NCI-H1105 treated with DMSO at 0.1 percent for 48 hours (cell line): Measurements from ENCODE around the gene TRIM73.
"Not testable (repeated sequence)": the region's sequence is repeated elsewhere in the genome, so short reads cannot be mapped to it uniquely, and the experiment has no call there.

Experiments used
- DNase-seq: peaks from one replicate; lab custom pipeline; 2025; lab: John Stamatoyannopoulos, UW

TRIM73 gene

DNA sequence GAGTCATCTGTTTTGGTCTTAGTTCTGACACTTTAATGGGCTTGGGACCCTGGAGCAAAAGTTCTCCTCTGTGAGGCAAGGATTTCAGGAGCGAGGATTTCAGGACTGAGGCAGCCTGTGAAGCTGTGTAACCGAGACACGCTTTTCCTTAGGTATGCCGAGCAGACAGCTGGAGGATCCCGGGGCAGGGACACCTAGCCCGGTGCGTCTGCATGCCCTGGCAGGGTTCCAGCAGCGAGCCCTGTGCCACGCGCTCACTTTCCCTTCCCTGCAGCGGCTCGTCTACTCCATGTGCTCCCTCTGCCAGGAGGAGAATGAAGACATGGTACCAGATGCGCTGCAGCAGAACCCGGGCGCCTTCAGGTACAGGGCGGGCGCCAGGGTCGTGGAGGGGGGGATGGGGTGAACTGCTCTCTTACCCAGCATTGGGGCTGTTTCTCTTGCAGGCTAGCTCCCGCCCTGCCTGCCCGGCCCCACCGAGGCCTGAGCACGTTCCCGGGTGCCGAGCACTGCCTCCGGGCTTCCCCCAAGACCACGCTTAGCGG, 20.5 kb downstream of the TRIM73 start:
- not testable (repeated sequence) for DNase-seq

DNA sequence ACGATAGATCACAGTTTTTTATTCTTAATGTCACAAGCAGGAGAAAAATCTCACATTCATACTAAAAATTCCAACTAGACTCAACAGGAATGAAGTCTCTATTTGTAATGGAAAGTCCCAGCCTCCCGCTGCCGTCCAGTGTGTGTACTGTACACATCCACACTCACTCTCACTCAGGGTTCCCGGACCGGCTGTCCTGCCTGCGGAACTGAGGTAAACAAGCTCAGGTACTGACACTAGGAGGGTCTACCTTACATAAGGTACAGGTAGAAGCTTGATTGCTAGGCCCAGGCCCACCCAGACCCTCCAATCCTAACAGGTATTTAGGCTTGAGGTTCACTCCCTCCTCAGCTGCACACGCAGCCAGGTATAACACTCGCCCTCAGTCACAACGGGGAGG, 21.4 kb downstream of the TRIM73 start:
- DNase-seq: not testable (repeated sequence)

DNA sequence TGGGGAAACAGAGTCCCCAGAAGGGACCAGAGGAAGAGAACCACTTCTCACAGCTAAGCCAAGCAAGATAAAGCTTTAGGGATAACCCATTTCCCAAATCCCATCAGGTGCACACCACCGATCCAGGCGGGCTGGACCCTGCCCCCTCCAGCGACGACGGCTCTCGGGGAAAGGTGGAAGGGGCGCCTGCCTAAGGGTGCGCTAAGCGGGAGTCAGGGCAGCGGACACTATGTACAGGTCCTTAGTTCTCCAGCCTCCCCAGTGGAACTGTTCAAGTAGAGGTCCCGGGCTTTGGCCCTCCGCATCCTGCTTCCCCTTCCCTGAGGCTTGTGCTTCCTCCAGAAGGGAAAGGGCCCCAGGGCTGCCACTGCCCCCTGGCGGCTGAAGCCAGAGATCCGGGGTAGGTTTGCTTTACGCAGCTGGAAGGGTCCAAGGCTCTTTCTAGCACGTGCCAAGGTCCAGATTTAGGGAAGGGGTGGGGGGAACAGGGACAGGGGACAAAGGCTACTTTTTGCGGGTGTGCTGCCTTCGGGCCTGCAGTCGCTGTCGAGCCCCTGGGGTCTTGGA, 22.9 kb downstream of the TRIM73 start:
- not testable (repeated sequence) for DNase-seq

DNA sequence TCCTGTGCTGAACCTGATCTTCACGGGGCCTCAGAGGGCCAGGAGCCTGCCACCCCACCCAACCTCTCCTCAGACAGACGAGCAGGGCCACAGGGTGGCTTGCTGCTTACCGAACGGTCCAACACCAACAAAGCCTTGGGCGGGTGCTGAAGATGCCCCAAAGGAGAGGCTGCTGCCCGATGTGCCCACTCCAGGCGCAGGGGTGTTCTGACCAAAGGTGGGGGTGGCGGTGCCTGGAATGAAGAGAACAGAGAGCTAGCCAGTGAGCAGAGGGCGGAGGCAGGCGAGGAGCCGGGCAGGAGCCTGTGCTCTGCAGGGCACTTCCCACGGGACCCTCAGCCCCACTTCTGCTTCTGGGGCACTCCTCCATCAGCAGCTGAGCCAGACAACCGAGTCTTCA, 23.8 kb downstream of the TRIM73 start:
- DNase-seq: not testable (repeated sequence)

DNA sequence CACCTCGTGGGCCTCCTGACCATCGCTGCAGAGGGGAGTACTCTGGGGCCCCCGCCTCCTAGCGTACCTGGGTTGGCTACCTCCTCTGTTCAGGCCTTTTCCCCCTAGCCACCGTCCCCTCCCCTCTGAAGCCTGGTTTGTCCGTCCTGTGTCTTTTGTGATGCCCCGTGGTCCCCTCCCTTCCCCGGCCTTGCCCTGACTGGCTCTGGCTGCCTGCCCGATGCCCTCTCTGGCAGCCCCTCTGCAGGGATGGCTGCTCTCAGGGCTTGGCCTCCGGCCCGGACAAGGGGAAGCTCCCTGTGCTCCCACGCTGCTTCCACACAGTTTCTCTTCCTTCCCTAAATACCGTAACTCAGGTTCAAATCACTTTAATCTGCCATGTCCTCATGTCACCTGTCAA, 24.3 kb downstream of the TRIM73 start:
- not testable (repeated sequence) for DNase-seq

DNA sequence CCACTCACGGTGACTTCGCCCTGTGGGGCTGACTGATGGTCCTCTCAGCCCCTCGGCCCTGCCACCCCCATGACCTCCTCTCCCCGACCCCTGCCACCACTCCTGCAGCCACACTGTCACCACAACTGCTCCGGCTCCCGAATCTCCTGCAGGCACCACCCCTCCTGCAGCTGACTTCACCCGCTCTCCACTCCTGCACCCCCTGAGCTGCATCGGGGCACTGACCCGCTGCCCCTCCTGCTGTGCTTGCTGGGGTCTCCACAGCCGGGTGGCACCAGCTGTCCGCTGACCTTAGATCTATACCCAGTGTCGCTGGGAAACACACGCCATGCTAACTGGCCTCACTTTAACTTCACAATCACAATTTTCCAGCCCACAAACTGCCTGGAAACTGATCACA, 24.7 kb downstream of the TRIM73 start:
- not testable (repeated sequence) for DNase-seq

DNA sequence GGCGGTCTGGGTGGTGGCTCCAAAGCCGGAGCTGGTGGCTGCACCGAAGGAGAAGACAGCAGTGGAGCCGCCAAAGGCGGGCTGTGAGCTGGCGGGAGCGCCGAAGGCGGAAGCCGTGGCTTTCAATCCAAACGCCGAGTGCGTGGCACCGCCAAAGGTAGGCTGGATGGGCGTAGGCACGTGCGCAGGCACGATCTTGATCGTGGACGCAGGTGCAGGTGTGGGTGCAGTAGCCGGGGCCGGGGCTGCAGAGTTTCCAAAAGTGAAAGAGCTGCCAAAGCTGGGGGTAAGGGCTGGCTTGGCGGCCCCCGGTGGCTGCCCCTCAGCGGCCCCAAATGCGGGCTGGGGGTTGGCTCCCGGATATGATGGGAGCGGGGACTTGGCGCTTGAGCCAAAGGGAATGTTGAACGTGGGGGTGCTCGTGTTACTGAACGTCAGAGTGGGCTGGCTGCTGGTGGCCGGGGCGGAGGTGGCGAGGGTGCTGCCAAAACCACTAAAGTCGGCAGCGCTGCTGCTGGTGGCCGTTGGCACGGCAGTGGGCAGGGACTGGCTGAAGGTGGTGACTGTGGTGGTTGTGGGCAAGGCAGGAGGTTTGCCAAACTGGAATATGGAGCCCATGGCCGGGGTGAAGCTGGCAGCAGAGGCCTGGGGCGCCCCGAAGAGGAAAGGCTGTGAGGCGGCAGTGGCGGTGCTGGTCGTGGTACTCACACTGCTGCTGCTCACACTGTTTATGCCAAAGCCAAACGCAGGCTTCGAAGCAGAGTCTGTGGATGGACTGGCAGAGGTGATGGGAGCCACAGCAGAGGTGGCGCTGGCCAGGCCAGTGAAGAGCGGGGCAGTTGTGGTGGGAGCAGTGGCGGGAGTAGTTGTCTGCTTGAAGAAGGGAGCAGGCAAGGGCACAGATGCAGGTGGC, 26.6 kb downstream of the TRIM73 start:
- DNase-seq: not testable (repeated sequence)

DNA sequence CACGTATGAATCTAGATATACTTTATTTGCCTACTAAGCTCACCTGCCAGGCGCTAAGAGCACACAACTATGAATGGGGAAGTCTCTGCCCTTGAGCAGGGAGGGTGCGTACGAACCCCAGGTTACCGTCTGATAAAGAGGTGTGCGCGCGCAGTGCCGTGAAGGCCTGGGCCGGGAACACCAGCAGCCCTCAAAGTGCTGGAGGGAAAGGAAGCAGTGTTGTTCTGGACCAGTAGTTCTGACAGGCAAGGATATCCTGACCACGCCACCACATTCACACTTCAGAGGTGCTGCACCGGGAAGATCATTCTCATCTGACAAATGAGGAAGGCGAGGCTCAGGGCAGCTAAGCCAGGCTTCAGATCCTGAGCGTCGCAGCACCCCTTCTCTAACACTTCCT, 28.1 kb downstream of the TRIM73 start:
- not testable (repeated sequence) for DNase-seq

DNA sequence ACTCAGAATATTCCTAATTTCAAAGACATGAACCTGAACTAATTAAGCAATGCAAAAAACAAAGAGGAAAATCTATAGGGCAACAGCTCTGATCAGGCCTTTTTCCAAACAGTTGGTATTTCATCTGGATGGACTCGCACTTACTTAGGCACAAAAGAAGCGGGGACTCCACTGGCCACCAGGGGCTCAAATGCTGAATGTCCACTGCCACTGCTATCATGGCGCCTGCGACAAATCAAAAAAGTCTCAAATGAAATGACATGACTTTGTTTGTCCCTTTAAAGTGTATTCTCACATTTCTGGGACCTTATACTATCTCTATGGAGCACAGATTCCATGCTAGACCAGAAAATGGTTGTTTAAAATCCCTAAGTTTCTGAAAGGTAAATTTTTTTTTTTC, 43.6 kb downstream of the TRIM73 start:
- not testable (repeated sequence) for DNase-seq

DNA sequence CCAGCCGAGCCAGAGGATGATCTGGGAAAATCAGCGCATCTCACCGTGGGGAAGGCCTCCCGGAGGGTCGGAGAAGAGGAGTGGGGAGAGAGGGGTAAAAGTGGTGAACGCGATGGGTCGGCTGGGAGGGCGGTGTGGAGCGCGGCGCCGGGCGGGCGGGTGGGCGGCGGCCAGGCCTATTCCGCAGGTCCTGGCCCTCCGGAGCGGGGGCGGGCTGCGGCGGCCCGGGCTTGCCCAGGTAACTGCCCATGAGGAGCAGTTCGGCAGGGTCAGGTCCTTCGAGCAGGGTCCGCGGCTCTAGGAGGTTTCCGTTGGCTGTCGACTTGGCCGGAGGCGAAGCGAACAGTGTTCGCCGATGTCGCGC, 46.7 kb downstream of the TRIM73 start:
- DNase-seq: not testable (repeated sequence)

DNA sequence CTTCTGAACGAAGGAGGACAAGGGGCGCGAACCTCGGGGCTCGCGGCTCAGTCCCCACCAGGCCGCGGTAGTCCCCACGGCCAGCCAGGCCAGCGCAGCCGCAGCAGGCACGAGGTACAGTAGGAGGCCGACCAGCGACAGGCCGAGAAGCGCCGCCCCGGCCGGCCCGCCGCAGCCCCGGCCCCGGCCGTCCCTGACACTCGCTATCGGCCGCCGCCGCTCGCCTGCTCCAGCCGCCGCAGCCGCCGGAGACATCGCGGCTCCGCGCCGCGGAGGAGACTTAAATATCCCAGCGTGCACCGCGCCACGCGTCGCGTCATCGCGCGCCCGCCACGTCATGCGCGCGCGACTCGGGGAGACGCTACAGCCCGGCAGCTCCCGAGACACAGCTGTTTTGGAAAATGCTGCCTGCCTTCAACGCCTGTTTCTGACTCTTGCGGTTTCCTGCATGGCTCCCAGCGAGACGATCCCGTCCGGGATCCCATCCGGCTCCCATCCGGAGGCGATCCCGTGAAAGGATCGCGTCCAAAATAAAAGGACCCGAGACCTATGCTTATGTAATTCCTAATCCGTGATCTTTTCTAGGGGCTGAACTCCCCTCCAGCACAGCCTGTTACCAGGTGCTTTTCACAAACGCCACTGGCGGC, 47.2 kb downstream of the TRIM73 start:
- DNase-seq: not testable (repeated sequence)

DNA sequence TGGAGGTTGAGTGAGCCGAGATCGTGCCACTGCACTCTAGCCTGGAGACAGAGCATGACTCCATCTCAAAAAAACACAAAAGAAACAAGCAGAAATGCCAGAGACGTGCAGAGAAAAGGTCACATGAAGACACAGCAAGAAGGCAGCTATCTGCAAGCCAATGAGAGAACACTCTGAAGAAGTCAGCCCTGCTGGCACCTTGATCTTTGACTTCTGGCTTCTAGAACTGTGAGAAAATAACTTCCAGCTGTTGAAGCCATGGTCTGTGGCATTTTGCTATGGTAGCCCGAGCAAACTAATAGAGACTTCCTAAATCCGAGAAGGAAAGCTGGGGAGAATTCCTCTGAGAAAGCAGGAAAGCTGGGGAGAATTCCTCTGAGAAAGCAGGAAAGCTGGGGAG, 54.5 kb downstream of the TRIM73 start:
- DNase-seq: not testable (repeated sequence)

DNA sequence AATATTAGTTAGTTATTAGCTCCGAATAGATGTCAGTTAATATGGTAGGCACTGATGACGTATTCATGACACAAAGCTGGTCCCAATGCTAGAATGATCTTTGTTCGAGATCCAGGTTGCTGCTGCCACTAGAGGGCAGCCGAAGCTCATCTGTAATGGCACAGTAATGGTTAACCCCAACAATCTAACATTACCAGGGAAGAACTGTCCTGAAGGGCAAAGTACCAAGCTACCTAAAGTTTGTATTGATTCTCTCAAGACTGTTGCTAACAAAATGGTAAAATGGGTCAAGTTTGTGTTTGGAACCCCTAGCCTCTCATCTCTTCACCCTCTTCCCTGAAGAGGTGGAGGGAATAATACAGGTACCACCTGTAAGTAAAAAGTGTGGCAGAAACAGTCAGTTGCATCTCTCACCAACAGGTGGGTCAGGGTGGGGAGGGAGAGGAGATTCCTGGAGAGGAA, 57.1 kb downstream of the TRIM73 start:
- DNase-seq: not testable (repeated sequence)
